HepG2 (cell line): ENCODE results near the gene RNASE1. TPM values are rescaled to one million over a fixed set of nuclear protein-coding genes. Genes with fewer than 3 reads are reported as not detected.

Source experiments
- ATAC-seq: fragments of 200-7000 bp; cut with Tn5 transposase; 3 replicates; pipeline ENCODE4 v1.9.1; 2020; ENCODE audit warnings: mild to moderate bottlenecking, moderate library complexity
- BruUV-seq: library from RNA; stranded (reverse); fragments of 400-500 nt; replicated peaks from 2 replicates; lab custom pipeline; 2021; lab: Mats Ljungman, UMichigan
- CTCF ChIA-PET: fragments of 300-600 bp; formaldehyde crosslinking; extraction: SDS; loops from one replicate; lab custom pipeline; 2021; ENCODE audit warnings: low total read pairs, inconsistent platforms, low intra/inter-chr PET ratio; lab: Yijun Ruan, JAX
- POLR2A ChIA-PET: fragments of 350-600 bp; sonication (Branson Sonifier 250); formaldehyde crosslinking; loops from one replicate; lab custom pipeline; 2020; ENCODE audit warnings: antibody characterized with exemption, inconsistent platforms; lab: Yijun Ruan, JAX
- DNase-seq: peaks from one replicate; pipeline ENCODE4 v3.0.0-alpha.2; 2015; ENCODE audit warnings: low spot score
- FAIRE-seq: peaks from 3 replicates; lab custom pipeline; 2011; peaks lifted over from hg19 to GRCh38; lab: Jason Lieb, UNC
- H2AFZ ChIP-seq: one replicate; pipeline ENCODE4 v1.6.1; 2011; ENCODE audit warnings: low read length, inconsistent platforms
- H3K27ac ChIP-seq: fragments of 300-600 bp; 3 replicates; pipeline ENCODE4 v1.8.0; 2011; ENCODE audit warnings: mixed run types, mild to moderate bottlenecking, mixed read lengths, low read length, inconsistent platforms; ENCODE audit not compliant: insufficient read depth; ENCODE audit errors: extremely low read length
- H3K27me3 ChIP-seq, 2 experiments: fragments of 200-600 bp in 1 of 2; 2 replicates in 1 of 2; 3 replicates in 1 of 2; pipeline versions ENCODE4 v1.6.0 to v1.8.0; 2011; ENCODE audit warnings: low read length in 2 of 2, mild to moderate bottlenecking in 2 of 2, moderate library complexity in 2 of 2, inconsistent platforms in 1 of 2; ENCODE audit not compliant: insufficient read depth in 2 of 2, control insufficient read depth in 1 of 2
- H3K36me3 ChIP-seq, 2 experiments: fragments of 200-600 bp in 1 of 2; replicated peaks in 1 of 2; 2 replicates in 1 of 2; 3 replicates in 1 of 2; pipeline versions ENCODE4 v1.5.1 to v1.8.0; 2011; ENCODE audit warnings: low read length in 2 of 2, inconsistent platforms in 1 of 2; ENCODE audit not compliant: insufficient read depth in 2 of 2, control insufficient read depth in 1 of 2
- H3K4me1 ChIP-seq: 2 replicates; pipeline ENCODE4 v1.5.1; 2012; ENCODE audit warnings: low read length, inconsistent platforms; ENCODE audit not compliant: insufficient read depth
- H3K4me2 ChIP-seq: 2 replicates; pipeline ENCODE4 v1.6.0; 2011; ENCODE audit warnings: low read depth, low read length, inconsistent platforms
- H3K4me3 ChIP-seq, 3 experiments: fragments of 200-600 bp in 1 of 3; sonication (generic), shearing (Covaris generic) in 1 of 3; replicated peaks in 1 of 3; 2 replicates each; pipeline ENCODE4 v1.5.1; 2011 to 2016; ENCODE audit warnings: low read length in 3 of 3, inconsistent platforms in 2 of 3, low read depth in 2 of 3, mild to moderate bottlenecking in 2 of 3, control low read depth in 1 of 3, mixed read lengths in 1 of 3; ENCODE audit not compliant: insufficient read depth in 1 of 3
- H3K79me2 ChIP-seq: one replicate; pipeline ENCODE4 v1.6.1; 2011; ENCODE audit warnings: low read length, inconsistent platforms; ENCODE audit not compliant: insufficient read depth
- H3K9ac ChIP-seq: 2 replicates; pipeline ENCODE4 v1.6.0; 2011; ENCODE audit warnings: mild to moderate bottlenecking, low read depth, low read length, inconsistent platforms; ENCODE audit not compliant: insufficient read depth
- H3K9me3 ChIP-seq: 2 replicates; pipeline ENCODE4 v1.5.1; 2012; ENCODE audit warnings: mild to moderate bottlenecking, low read length
- H4K20me1 ChIP-seq: 2 replicates; pipeline ENCODE4 v1.6.0; 2011; ENCODE audit warnings: inconsistent platforms, mild to moderate bottlenecking, low read length, moderate library complexity; ENCODE audit not compliant: insufficient read depth
- KDM1A ChIP-seq: IDR thresholded peaks from 2 replicates; pipeline ENCODE4 v1.6.1; 2016; ENCODE audit warnings: missing compliant biosample characterization
- WGBS: methylation state at CpG from one replicate; pipeline ENCODE4 v1.1.6; 2017; ENCODE audit warnings: low lambda C conversion rate; 5-methylcytosine and 5-hydroxymethylcytosine counted together
- in situ Hi-C: cut with HindIII; loops from 2 replicates; pipeline ENCODE4 v1.10.0; 2017; ENCODE audit warnings: low pct_unique_long_range_greater_than_20kb; ENCODE audit not compliant: extremely low pct_ligation_motif_present
- intact Hi-C: fragments of 100-400 bp; cut with micrococcal nuclease; formaldehyde crosslinking; loops from one replicate; pipeline ENCODE4 v1.10.0; 2022; ENCODE audit not compliant: unreplicated experiment
- polyA plus RNA-seq, 8 experiments: library from polyadenylated mRNA; depleted of rRNA in 3 of 8; stranded (reverse) in 7 of 8; unstranded in 1 of 8; fragments of >200 nt; fragmentation: Illumina TruSeq in 4 of 8; extraction: Trizol in 4 of 8; gene quantifications; 2 replicates each; pipeline versions ENCODE4 v1.2.1 to v1.2.3, GENCODE V29; 2011 to 2016; ENCODE audit warnings: low read depth in 4 of 8, missing spikeins in 1 of 8, mixed read lengths in 1 of 8; ENCODE audit not compliant: insufficient read depth in 1 of 8
- total RNA-seq, 5 experiments: library from RNA; depleted of rRNA; stranded (reverse); fragments of >200 nt; fragmentation: Illumina TruSeq; extraction: Trizol; gene quantifications; 2 replicates each; pipeline ENCODE4 v1.2.3, GENCODE V29; 2016; ENCODE audit warnings: low read depth in 1 of 5
- TF ChIP-seq, protein P1 (sequence below): sonication (generic); formaldehyde crosslinking; IDR thresholded peaks from 2 replicates; pipeline ENCODE4 v1.5.0; 2020; ENCODE audit warnings: mild to moderate bottlenecking, missing genetic modification reagents, borderline replicate concordance
- TF ChIP-seq, protein P2 (sequence below), 2 experiments: sonication (generic) in 1 of 2; formaldehyde crosslinking in 1 of 2; IDR thresholded peaks; 2 replicates each; pipeline versions ENCODE4 v1.4.0 to v1.6.1; 2016 to 2020; ENCODE audit warnings: borderline replicate concordance in 1 of 2, low read depth in 1 of 2, mild to moderate bottlenecking in 1 of 2, missing genetic modification reagents in 1 of 2
- TF ChIP-seq, protein P3 (sequence below): sonication (generic); formaldehyde crosslinking; IDR thresholded peaks from 2 replicates; pipeline ENCODE4 v1.9.0; 2021; ENCODE audit warnings: missing genetic modification reagents, mild to moderate bottlenecking, borderline replicate concordance

The RNASE1 gene
- total and polyA plus RNA-seq, 2 of the 13 experiments (the other 11 are each of a cell fraction or from before 2014, with no cell fraction given): not detected

DNA sequence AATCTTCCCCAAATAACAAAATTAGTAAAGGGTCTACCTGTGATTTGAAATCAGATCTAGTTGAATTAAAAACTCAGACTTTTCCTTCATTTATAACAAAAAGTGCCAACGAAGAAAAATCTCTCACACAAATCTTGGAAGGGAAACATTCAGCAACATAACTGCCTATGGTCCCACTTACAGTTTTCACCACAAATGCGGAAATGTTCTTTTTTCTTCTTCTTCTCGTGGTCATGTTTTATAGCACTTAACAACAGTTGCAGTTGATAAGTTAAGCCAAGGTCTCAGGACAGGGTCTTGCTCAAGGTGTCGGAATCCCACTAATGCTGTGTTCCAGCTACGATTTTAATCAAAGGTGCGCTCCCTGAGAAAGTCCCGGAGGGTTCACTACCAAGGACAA lies 11.5 kb downstream of the RNASE1 start (continued):
- TF ChIP-seq, protein P1, sequence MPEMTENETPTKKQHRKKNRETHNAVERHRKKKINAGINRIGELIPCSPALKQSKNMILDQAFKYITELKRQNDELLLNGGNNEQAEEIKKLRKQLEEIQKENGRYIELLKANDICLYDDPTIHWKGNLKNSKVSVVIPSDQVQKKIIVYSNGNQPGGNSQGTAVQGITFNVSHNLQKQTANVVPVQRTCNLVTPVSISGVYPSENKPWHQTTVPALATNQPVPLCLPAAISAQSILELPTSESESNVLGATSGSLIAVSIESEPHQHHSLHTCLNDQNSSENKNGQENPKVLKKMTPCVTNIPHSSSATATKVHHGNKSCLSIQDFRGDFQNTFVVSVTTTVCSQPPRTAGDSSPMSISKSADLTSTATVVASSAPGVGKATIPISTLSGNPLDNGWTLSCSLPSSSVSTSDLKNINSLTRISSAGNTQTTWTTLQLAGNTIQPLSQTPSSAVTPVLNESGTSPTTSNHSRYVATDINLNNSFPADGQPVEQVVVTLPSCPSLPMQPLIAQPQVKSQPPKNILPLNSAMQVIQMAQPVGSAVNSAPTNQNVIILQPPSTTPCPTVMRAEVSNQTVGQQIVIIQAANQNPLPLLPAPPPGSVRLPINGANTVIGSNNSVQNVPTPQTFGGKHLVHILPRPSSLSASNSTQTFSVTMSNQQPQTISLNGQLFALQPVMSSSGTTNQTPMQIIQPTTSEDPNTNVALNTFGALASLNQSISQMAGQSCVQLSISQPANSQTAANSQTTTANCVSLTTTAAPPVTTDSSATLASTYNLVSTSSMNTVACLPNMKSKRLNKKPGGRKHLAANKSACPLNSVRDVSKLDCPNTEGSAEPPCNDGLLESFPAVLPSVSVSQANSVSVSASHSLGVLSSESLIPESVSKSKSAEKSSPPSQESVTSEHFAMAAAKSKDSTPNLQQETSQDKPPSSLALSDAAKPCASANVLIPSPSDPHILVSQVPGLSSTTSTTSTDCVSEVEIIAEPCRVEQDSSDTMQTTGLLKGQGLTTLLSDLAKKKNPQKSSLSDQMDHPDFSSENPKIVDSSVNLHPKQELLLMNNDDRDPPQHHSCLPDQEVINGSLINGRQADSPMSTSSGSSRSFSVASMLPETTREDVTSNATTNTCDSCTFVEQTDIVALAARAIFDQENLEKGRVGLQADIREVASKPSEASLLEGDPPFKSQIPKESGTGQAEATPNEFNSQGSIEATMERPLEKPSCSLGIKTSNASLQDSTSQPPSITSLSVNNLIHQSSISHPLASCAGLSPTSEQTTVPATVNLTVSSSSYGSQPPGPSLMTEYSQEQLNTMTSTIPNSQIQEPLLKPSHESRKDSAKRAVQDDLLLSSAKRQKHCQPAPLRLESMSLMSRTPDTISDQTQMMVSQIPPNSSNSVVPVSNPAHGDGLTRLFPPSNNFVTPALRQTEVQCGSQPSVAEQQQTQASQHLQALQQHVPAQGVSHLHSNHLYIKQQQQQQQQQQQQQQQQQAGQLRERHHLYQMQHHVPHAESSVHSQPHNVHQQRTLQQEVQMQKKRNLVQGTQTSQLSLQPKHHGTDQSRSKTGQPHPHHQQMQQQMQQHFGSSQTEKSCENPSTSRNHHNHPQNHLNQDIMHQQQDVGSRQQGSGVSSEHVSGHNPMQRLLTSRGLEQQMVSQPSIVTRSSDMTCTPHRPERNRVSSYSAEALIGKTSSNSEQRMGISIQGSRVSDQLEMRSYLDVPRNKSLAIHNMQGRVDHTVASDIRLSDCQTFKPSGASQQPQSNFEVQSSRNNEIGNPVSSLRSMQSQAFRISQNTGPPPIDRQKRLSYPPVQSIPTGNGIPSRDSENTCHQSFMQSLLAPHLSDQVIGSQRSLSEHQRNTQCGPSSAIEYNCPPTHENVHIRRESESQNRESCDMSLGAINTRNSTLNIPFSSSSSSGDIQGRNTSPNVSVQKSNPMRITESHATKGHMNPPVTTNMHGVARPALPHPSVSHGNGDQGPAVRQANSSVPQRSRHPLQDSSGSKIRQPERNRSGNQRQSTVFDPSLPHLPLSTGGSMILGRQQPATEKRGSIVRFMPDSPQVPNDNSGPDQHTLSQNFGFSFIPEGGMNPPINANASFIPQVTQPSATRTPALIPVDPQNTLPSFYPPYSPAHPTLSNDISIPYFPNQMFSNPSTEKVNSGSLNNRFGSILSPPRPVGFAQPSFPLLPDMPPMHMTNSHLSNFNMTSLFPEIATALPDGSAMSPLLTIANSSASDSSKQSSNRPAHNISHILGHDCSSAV: no peak
- TF ChIP-seq, all 625 proteins: peak for 0

DNA sequence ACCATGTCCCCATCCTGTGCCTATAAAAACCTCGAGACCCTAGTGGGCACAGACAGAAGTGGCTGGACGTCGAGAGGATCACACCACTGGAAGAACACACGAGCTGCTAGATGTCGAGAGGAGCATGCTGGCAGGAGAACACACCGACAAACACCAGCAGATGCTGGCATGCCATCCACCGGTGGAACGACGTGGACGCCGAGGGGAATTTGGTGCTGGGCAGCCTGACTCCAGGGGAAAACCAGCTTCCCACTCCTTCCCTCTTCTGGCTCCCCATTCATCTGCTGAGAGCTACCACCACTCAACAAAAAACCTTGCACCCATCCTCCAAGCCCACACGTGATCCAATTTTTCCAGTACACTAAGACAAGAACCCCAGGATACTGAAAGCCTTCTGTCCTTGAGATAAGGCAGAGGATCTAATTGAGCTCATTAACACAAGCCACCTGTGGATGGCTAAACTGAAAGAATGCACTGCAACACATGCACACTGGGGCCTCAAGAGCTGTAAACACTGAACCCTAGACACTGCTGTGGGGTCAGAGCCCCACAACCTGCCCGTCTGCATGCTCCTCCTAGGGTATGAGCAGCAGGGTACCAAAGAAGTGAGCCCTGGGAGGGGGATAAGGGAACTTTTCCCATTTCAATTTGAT lies 12.1 kb downstream of the RNASE1 start:
- ChIA-PET POLR2A (no interaction called here), CTCF (no interaction called here)
- no peak for FAIRE-seq
- no peak overlapping the region for H3K4me2 ChIP-seq
- ATAC-seq: no peak
- no peaks in the 10 kb centered on the region for H3K36me3 ChIP-seq
- no peak for DNase-seq
- no peaks in the 10 kb centered on the region for H4K20me1 ChIP-seq
- no peaks in the 10 kb centered on the region for H3K9me3 ChIP-seq
- H3K27me3 ChIP-seq: no peaks in the 10 kb centered on the region
- intact Hi-C loops: no loop called here
- H3K4me1 ChIP-seq: no peaks in the 10 kb centered on the region
- no peak overlapping the region for H3K27ac ChIP-seq
- in situ Hi-C loops: no loop called here
- H3K4me3 ChIP-seq: no peak overlapping the region
- H3K79me2 ChIP-seq: no peaks in the 10 kb centered on the region
- H2AFZ ChIP-seq: no peak overlapping the region
- no peak overlapping the region for H3K9ac ChIP-seq
- no TSS peak for BruUV-seq
- 48% methylated on average over 13 of the region's 13 CpGs for WGBS
- TF ChIP-seq, protein P2, sequence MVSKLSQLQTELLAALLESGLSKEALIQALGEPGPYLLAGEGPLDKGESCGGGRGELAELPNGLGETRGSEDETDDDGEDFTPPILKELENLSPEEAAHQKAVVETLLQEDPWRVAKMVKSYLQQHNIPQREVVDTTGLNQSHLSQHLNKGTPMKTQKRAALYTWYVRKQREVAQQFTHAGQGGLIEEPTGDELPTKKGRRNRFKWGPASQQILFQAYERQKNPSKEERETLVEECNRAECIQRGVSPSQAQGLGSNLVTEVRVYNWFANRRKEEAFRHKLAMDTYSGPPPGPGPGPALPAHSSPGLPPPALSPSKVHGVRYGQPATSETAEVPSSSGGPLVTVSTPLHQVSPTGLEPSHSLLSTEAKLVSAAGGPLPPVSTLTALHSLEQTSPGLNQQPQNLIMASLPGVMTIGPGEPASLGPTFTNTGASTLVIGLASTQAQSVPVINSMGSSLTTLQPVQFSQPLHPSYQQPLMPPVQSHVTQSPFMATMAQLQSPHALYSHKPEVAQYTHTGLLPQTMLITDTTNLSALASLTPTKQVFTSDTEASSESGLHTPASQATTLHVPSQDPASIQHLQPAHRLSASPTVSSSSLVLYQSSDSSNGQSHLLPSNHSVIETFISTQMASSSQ (IDR thresholded peaks at IDR 0.05; ENCODE audit: low read depth): no peak
- TF ChIP-seq, protein P2 (CRISPR knock-in tag; IDR thresholded peaks at IDR 0.05; ENCODE audit: borderline replicate concordance): no peak
- TF ChIP-seq KDM1A: no peak
- TF ChIP-seq, protein P3, sequence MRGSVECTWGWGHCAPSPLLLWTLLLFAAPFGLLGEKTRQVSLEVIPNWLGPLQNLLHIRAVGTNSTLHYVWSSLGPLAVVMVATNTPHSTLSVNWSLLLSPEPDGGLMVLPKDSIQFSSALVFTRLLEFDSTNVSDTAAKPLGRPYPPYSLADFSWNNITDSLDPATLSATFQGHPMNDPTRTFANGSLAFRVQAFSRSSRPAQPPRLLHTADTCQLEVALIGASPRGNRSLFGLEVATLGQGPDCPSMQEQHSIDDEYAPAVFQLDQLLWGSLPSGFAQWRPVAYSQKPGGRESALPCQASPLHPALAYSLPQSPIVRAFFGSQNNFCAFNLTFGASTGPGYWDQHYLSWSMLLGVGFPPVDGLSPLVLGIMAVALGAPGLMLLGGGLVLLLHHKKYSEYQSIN (CRISPR knock-in tag): no peak
